Raji (cell line): ENCODE results near the gene PSTPIP1.

Source experiments
- POLR2A ChIP-seq: IDR thresholded peaks from 2 replicates; pipeline ENCODE4 v1.6.1; 2011; ENCODE audit warnings: low read depth, low read length, control low read depth; ENCODE audit not compliant: insufficient read depth

PSTPIP1 gene

DNA sequence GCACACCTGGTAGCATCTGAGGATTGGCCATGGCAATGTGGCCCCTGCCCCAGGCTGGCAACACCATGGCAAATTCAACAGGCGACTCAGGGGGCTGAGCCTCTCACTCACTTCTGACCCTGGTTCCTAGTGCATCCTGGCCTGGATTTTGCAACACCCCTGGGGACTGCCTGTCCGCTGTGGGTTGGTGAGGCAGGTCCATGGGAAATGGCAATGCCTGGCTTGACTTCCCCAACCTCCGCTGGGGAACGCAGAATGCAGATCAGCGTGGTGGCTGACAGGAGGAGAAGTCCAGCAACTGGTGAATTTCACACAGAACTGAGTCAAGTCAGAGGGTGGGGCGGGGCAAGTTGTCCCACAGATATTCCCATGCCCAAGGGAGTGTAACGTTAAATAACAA is 3.9 kb upstream of the PSTPIP1 start:
- no peak for TF ChIP-seq POLR2A

DNA sequence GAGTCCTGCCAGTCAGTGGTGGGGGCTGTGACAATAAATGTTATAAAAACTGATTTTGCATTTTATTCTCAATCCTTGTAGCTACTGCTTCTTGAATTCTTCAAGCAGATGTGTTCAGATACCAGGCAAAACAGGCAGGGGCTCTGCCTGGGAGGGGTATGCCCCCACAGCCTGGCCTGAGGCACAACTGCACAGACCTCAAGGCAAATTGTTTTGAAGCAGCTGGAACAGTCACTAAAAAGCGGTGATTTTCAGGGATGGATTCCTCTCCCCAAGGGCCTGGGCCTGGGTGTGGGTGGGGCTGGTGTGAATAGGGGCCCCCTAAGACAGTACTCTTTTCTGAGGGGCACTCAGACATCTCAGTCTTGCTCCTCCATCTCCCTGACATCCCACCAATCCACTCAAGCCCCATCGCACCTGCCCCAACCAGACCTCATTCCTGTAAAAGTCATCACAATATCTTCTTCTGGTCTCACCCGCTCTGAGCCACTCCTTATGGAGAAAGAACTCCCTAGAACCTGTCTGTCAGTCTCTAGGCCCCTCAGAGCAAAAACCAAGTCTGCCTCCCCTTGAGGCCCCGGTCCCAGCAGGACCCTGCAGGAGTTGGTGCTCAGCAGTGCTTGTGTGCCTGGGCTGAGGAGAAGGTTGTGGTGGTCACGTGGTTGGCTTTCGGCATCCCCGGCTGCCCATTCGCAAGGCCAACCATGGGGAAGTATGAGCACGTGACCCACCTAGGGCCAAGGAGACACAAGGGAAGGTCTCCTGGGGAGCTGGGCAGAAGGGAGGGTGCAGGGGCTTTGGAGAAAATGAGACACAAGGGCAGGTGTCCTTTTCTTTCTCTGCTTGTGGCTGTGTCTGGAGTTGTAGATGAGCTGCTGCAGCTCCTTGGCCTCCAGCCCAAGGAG is 2.9 kb upstream of the PSTPIP1 start:
- TF ChIP-seq POLR2A: no peak

DNA sequence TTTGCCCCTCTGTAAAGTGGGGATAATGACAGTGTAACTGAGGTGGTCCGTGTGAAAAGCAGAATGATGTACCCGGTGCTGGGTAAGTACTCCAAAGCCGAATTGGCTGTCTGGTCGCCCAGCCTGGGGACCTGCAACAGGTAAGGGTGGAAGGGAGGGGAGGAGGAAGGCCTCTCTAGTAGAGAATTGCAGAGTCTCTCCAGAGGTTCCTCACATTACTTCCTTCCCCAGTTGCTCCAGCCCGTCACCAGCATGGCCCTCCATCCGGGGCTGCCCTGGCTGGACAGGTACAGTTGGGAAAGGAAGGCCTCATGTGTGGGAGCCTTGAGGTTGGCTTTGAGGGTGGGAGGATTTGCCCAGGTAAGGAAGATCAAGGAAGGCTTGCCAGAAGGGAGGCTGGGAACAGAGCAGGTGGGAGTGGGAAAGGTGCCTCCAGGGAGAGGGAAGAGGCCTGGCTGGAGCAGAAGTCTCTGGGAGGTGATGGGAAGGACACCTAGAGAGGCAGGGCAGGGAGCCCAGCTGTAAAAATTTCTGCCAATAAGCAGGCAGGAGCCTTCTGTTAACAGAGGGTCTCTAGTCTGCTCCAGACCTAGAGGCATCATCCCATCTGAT is 1.7 kb upstream of the PSTPIP1 start:
- no peak for TF ChIP-seq POLR2A

DNA sequence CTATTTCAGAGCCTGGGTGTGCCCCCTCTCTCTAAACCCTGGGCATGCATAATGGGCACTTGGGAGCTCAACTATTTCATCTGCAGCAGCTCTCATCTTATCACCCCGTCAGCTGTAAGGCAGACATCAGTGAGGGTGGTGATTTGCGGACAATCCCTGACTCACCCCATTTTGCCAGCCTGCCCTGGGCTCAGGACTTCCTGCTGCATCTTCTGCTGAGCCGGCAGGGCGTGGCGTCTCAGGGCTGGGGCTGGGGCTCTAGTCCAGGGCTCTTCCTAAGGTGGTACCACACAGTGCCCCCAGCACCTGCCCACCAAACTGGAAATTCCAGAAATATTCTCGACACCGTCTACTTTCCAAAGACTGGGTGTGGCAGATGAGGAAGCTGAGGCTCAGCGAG is 925 bp upstream of the PSTPIP1 start:
- no peak for TF ChIP-seq POLR2A

DNA sequence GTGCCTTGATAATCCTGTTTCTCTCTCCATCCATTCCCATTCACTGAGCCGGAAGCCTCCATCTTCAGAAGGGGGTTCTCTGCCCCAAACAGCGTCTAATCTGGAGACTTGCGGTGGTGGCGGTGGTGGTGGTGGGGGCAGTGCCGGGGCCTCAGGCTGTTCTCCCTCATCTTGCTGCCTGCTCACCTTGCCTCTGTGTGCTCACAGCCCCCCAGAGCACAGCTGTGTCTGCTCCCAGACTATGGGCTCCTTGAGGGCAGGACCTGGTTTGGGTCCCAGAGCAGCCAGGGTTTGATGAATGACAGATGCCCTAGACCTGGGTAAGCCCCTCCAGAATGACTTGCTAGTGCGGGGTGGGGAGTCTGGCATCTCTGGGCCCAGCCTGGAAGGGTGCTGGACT is 430 bp upstream of the PSTPIP1 start:
- no peak for TF ChIP-seq POLR2A

DNA sequence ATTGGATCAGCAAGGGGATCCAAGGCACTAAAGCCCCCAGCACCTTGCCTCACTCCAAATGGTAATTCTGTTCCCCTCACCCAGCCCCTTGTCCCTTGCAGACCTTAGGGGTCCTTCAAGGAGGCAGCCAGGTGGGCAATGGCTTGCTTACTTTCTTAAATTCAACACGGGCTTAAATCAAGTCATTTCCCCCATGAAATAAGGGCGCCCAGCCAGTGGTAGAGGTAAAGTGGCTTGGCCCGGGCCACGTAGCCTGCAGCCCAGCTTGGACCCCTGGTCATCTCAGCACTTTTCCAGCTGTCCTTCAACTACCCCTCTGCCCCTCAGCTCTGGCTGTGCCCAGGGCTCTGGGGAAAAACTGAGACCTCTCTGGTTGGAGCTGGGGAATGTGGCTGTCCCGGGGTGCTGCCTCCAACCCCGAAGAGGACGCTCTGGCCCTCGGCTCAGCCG is 1.2 kb downstream of the PSTPIP1 start:
- TF ChIP-seq POLR2A: no peak

DNA sequence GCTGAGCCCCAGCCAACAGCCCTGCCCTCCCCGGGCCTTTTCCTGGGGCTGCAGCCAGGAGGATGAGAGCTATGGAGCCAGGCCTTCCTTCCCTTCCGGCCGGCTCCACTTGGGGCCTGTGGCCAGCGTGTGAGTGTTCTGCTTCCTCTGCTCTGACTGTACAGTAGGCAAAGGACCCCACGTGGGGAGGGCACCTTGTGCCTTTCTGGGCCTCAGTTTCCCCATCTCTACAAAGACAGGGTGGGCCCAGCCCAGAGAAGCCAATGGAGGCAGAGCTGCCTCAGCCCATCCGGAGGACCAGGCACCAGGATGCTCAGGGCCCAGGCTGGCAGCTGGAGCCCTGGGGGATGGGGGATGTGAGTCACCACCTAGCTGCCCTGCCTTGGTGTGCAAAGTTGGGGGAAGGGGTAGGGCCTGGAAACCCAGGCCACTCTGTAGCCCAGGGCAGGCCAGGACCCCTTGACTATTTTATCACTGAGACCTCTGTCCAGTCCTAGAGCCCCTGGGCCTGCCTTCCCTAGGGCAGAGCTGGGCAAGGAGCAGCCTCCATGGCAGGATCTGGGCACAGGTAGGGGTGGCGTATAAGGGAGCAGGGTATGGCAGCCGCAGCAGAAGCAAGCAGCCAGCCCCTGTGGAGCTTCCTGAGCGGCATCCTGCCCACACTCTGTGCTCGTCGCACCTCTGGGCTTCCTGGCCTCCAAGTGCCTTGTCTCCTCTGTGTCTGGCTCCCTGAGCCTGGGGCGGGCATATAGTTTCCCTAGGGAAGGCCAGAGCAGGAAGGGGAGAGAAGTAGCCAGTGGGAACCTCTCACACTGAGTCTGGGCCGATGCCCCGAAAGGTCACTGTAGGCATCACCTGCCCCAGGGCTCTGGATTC is 1.8 kb downstream of the PSTPIP1 start:
- TF ChIP-seq POLR2A: no peak

DNA sequence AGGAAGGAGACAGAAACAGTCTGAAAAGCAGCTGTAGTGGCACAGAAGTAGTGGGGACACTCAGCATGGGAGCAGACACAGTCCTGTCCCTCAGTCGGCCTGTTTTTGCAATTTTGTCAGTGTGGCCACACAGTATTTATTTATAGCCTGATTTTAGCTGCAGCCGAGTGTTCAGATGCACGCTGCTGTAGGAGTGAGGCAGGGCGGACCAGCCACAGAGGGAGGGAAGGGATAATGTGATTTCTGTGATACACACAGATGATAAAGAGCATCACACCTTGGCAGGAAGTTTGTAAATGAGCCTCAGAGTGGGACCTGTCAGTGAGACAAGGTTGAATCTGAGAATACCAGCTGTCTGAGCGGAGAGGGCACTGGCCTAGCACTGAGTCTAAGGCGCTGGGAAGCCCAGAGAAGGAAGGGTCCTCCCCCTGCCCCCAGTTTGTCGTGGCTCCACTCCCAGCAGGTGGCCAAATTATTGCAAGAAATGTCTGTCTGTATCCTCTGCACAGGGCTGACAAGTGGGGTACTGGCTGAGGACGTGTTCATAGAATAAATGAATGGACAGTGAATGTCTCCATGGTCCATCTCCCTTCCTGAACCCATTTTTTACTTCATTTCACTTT is 3.8 kb downstream of the PSTPIP1 start:
- TF ChIP-seq POLR2A: no peak

DNA sequence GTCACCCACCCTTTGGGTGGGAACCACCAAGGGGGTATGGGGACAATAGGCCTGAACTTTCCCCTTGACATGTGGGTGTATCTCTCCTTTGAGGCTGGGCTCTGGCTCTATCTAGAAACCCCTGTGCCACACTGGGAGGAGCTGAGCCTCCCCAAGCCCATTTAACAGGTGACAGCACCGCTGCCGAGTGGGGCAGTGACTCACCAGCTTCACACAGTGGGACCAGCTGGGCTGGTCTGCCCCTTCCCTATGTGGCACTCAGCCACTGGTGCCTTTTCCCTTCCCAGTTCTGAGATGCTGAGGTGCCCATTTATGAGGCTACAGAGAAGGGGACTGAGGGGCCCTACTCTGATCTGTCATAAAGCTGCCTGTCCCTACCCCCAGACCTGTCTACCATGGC is 5.1 kb downstream of the PSTPIP1 start:
- TF ChIP-seq POLR2A: no peak

DNA sequence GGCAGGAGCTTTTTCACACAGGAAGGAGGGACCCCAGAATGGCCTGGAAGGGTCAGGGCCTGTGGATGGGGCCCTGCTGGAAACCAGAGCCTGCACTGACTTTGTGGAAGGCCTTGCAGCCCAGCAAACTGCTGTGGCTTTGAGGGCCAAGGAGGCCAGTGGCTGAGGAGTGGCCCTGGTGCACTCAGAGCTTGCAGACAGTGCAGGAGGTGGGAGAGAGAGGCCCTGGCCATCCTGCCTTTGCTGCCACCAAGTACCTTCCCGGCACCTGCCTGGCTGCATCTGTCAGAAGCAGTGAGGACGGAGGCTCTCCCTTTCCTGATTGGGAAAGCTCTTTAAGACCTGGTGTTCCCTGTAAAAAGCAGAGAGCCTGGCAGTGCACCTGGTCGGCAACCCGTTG is 6.4 kb downstream of the PSTPIP1 start:
- TF ChIP-seq POLR2A: no peak

DNA sequence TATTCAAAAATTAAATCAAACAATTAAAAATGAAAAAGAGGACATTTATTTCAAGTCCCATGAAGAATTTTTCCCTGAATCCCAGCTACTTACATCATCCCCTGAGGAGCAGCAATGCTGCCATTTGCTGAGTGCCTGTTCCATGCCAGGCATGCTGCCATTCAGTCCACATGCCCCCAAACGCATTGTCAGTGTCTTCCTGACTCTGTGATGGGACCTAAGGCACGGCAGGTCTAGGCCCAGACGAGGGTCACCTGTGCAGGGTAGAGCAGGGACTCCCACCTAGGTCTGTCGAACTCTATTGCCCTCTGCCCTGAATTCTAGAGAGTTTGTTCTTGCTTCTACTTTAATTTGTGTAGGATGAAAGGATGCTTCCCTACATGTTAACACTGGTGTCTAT is 7.0 kb downstream of the PSTPIP1 start:
- TF ChIP-seq POLR2A: no peak

DNA sequence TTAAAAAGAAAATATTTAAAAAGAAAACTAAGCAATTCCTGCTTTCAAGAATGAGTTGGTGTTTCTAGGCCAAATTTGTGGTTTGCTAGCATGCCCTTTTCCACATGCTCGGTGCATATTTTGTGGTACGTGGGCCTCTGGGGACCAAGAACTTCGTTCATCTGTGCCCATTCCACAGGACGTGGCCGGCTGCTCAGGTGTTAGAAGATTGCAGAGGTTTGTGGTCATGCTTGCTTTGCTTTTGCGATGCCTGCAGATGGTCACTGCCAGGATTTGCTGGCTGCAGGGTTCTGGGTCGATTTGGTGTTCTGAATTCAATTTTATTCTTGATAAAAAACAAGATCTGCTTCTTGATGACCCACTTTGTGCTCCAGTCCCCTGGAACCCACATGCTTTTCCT is 7.5 kb downstream of the PSTPIP1 start:
- TF ChIP-seq POLR2A: no peak

DNA sequence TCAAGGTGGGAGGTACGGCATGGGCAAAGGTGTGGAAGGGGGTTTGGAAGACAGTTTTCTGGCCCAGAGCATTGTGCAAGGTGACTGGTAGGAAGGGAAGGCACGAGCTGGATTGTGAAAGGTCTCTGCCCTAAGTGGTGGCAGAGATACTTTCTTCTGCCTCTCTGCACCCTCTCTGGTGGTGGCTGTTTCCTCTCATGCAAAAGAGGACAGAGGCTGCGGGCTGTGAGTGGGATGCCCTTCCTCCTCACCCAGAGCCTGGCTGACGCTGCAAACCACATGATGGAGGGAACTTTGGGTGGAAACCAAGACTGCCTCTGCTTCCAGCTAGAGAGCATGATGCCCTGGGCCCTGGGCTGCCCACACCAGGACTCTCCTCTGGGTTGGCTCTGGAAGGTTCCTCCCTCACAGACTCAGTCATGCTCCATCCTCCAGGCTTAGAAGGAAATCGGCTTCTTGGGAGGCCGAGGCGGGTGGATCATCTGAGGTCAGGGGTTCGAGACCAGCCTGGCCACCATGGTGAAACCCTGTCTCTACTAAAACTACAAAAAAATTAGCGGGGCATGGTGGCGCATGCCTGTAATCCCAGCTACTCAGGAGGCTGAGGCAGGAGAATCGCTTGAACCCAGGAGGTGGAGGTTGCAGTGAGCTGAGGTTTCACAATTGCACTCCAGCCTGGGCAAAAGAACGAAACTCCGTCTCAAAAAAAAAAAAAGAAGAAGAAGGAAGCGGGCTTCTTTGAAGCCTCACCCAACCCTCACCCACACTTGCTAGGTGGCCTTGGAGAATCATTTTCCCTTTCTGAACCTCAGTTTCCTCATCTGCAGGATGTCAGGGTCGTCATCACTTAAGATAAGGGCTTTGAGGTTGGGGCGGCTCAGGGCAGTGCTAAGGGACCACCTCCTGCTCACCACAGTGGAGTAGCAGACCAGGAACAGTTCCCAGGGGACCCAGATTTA is 8.3 kb downstream of the PSTPIP1 start:
- no peak for TF ChIP-seq POLR2A

DNA sequence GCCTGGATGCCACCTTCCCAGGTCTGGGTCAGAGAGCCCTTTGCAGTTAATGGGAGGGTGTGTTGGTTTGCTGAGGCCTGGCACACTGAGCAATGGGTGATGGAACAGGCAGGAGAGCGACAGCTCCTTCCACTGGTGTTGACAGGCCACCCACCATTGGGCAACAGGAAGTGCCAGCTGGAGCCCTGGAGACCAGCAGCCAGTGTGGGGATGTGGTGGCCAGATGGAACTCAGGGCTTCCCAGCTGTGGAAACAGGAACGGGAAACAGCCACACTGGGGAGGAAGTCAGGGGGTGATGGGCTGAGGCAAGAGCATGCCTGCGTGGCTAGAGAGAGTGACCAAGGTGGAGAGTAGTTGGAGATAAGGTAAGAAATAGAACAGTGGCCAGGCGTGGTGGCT is 9.3 kb downstream of the PSTPIP1 start:
- no peak for TF ChIP-seq POLR2A
